AML-193 (cell line): ENCODE measurements around the gene ENO4.

Experiments used
- DNase-seq, 2 experiments: peaks; one replicate each; lab custom pipeline; 2025; lab: John Stamatoyannopoulos, UW

Gene ENO4

GRCh38 chr10:116849248-116850057 lies at the start of gene ENO4:
Gene ENO4, plus strand, starts transcription at chr10:116849499. Its CDS starts 68 bp downstream, at chr10:116849567.
- DNase-seq: no peak

- DNase-seq: no peak
Observed at GRCh38 chr10:116800286-116800929, 48.9 kb upstream of the ENO4 start.

- DNase-seq: no peak
Observed at GRCh38 chr10:116801658-116802057, 47.6 kb upstream of the ENO4 start.

- DNase-seq: no peak
Observed at GRCh38 chr10:116802474-116802873, 46.8 kb upstream of the ENO4 start.

GRCh38 chr10:116802876-116803275 lies 46.4 kb upstream of the ENO4 start:
- no peak for DNase-seq

- no peak for DNase-seq
Observed at GRCh38 chr10:116803451-116804249, 45.6 kb upstream of the ENO4 start.

- no peak for DNase-seq
Observed at GRCh38 chr10:116808706-116809105, 40.6 kb upstream of the ENO4 start.

- DNase-seq: no peak
Observed at GRCh38 chr10:116809483-116810119, 39.7 kb upstream of the ENO4 start.

GRCh38 chr10:116810120-116810500 lies 39.2 kb upstream of the ENO4 start:
- DNase-seq: no peak

GRCh38 chr10:116810895-116811294 lies 38.4 kb upstream of the ENO4 start:
- no peak for DNase-seq

- no peak for DNase-seq
Observed at GRCh38 chr10:116811691-116812090, 37.6 kb upstream of the ENO4 start.

- no peak for DNase-seq
Observed at GRCh38 chr10:116815641-116816415, 33.5 kb upstream of the ENO4 start.

- DNase-seq: no peak
Observed at GRCh38 chr10:116817178-116817577, 32.1 kb upstream of the ENO4 start.

- DNase-seq: no peak
Observed at GRCh38 chr10:116817780-116818343, 31.4 kb upstream of the ENO4 start.

GRCh38 chr10:116819999-116820677 lies 29.2 kb upstream of the ENO4 start:
- DNase-seq: no peak

GRCh38 chr10:116825901-116826300 lies 23.4 kb upstream of the ENO4 start:
- no peak for DNase-seq

- no peak for DNase-seq
Observed at GRCh38 chr10:116826803-116827202, 22.5 kb upstream of the ENO4 start.

- DNase-seq: no peak
Observed at GRCh38 chr10:116827214-116827671, 22.1 kb upstream of the ENO4 start.

- no peak for DNase-seq
Observed at GRCh38 chr10:116828116-116828515, 21.2 kb upstream of the ENO4 start.

GRCh38 chr10:116829711-116830110 lies 19.6 kb upstream of the ENO4 start:
- DNase-seq: no peak
